ENCODE data around the gene TAF3. TPM values are rescaled to one million over a fixed set of nuclear protein-coding genes. Genes with fewer than 3 reads are reported as not detected.

TAF3 gene
- total and polyA plus RNA-seq, 11 donors, result 5.7 to 14.0 (median 10.3) TPM

DNA sequence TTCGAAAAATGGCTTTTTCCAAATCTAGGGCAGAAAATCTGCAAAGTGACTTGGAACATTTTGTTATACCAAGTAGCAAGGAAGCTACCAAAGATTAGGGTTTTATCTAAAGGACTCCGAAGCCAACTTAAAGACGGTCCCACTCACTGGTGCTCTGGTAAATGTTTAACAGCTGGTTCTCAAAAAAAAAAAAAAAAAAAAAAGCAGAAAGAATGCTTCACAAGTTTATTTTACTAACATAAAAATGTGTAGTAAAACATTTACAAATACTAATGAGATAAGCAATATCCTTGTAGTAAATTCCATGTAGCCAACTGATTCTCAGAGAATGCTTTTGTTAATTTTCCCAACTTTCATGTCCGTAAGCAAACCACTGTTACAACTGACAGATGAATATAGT lies 38.4 kb downstream of the TAF3 start:
- H3K27me3 ChIP-seq, result no peaks in the 10 kb centered on the region
- intact Hi-C loops (cut with DNase I), result no loop called here

DNA sequence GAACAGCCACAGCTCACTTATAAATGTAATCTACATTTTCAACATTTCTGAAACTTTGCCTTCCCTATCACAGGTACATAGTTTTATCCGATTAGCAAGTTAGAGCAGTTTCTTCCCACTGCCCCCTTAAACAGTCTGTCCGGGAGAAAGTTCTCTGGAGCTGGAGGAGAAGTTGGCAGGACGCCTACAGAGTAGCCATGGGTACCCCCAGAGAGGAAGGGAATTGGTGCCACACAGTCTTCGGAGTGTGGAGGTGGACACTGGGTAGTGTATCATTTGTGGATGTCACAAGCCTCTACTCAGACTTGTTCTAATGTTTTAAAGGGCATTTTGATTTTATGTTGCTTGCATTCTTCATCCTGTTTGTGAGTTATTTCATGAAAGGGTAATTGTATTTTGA lies 39.0 kb downstream of the TAF3 start:
- intact Hi-C loops (cut with DNase I), result no loop called here
- no peak overlapping the region for H3K27ac ChIP-seq
- no peak overlapping the region for H3K4me3 ChIP-seq
- H3K36me3 ChIP-seq, result no peaks in the 10 kb centered on the region
- H3K4me1 ChIP-seq, result peaks cover 0 to 27% (median 11%) of the 10 kb centered on the region in 12 donors
- no peaks in the 10 kb centered on the region for H3K27me3 ChIP-seq
- no peak for TF ChIP-seq POLR2A (IDR thresholded peaks at IDR 0.05)
- TF ChIP-seq CTCF (IDR thresholded peaks at IDR 0.05), result no peak
- WGBS, 4 donors, result 48 to 60% (median 52%) methylated on average over 4 of the region's 4 CpGs
- no peak for DNase-seq
- ATAC-seq, result no peak
- peaks cover 0 to 22% (median 12%) of the 10 kb centered on the region in 12 donors for H3K9me3 ChIP-seq

More for the DNA sequence above, 38.4 kb downstream of the TAF3 start:
- H3K4me1 ChIP-seq, result peaks cover 0 to 27% (median 11%) of the 10 kb centered on the region in 12 donors
- DNase-seq (no peak), ATAC-seq (no peak)
- TF ChIP-seq POLR2A (IDR thresholded peaks at IDR 0.05) (no peak), CTCF (IDR thresholded peaks at IDR 0.05) (no peak)
- H3K9me3 ChIP-seq, result peaks cover 0 to 16% (median 6%) of the 10 kb centered on the region in 12 donors
- H3K27ac ChIP-seq, result no peak overlapping the region
- WGBS, 4 donors, result 50 to 56% (median 51%) methylated on average over 4 of the region's 4 CpGs
- no peaks in the 10 kb centered on the region for H3K36me3 ChIP-seq
- no peak overlapping the region for H3K4me3 ChIP-seq

GRCh38 chr10:7861509-7862120 lies 43.3 kb downstream of the TAF3 start:
- 71 to 96% (median 83%) methylated on average over 3 to 4 of the region's 4 CpGs for WGBS, 4 donors

DNA sequence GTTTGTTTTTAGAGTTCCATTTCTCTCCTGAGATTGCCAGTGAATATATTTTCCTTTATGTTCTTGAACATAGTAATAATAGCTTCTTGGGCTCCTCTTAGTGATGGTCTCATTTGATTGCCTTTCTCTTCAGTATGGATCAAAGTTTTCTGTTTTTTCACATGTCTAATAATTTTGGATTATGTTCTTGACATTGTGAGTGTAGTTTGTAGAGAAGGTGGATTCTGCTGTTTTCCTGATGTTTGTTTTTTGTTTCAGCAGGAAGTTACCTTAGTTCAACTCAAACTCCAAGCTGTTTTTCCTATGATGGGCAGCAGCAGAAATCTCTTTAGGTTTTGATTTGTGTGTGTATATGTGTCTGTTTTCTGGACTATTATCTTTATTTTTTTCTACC lies 43.8 kb downstream of the TAF3 start:
- ATAC-seq (no peak), DNase-seq (no peak)
- Histone ChIP-seq H3K4me1 (peaks cover 0 to 10% (median 4%) of the 10 kb centered on the region in 12 donors), H3K36me3 (no peaks in the 10 kb centered on the region), H3K4me3 (no peak overlapping the region), H3K27me3 (no peaks in the 10 kb centered on the region), H3K27ac (no peak overlapping the region), H3K9me3 (peaks cover 0 to 31% (median 15%) of the 10 kb centered on the region in 12 donors)
- TF ChIP-seq CTCF (IDR thresholded peaks at IDR 0.05), result no peak
- intact Hi-C loops (cut with DNase I), result no loop called here

More at GRCh38 chr10:7861509-7862120, 43.3 kb downstream of the TAF3 start:
- no peaks in the 10 kb centered on the region for H3K36me3 ChIP-seq
- no peak overlapping the region for H3K27ac ChIP-seq
- peaks cover 0 to 13% (median 7%) of the 10 kb centered on the region in 12 donors for H3K4me1 ChIP-seq
- ATAC-seq, result no peak
- H3K27me3 ChIP-seq, result no peaks in the 10 kb centered on the region
- intact Hi-C loops (cut with DNase I), result no loop called here
- no peak overlapping the region for H3K4me3 ChIP-seq
- peaks cover 0 to 31% (median 15%) of the 10 kb centered on the region in 12 donors for H3K9me3 ChIP-seq
- TF ChIP-seq CTCF (IDR thresholded peaks at IDR 0.05) (no peak), POLR2A (IDR thresholded peaks at IDR 0.05) (no peak)
- no peak for DNase-seq
